ENCODE results near the gene MIX23.

Gene MIX23

GRCh38 chr3:122314228-122314876 lies 68.7 kb downstream of the MIX23 start:
- no peak for TF ChIP-seq EZH2phosphoT487 (IDR thresholded peaks at IDR 0.05; ENCODE audit: low read length)
- TF ChIP-seq CTCF (IDR thresholded peaks at IDR 0.05; ENCODE audit: low read length), result no peak
- TF ChIP-seq EZH2 (optimal IDR thresholded peaks at IDR 0.05; ENCODE audit: low read depth, low read length), result no peak

GRCh38 chr3:122313281-122313680 lies 69.8 kb downstream of the MIX23 start:
- H3K36me3 ChIP-seq (replicated peaks; ENCODE audit: insufficient read depth, low read length), result no peaks in the 10 kb centered on the region
- no peaks in the 10 kb centered on the region for H3K27me3 ChIP-seq (replicated peaks; ENCODE audit: insufficient read depth, low read length)

More at GRCh38 chr3:122314228-122314876, 68.7 kb downstream of the MIX23 start:
- Histone ChIP-seq H3K36me3 (replicated peaks; ENCODE audit: insufficient read depth, low read length) (no peaks in the 10 kb centered on the region), H4K20me1 (ENCODE audit: insufficient read depth, low read length) (no peaks in the 10 kb centered on the region), H3K9me3 (replicated peaks; ENCODE audit: insufficient read depth, low read length) (no peaks in the 10 kb centered on the region), H3K4me3 (ENCODE audit: low read length) (no peak overlapping the region), H3K79me2 (ENCODE audit: low read length) (no peaks in the 10 kb centered on the region), H3K9me2 (replicated peaks; ENCODE audit: insufficient read depth, low read length) (no peaks in the 10 kb centered on the region), H3K27me3 (replicated peaks; ENCODE audit: insufficient read depth, low read length) (no peaks in the 10 kb centered on the region), H3K4me1 (ENCODE audit: low read length) (no peaks in the 10 kb centered on the region), H3K9ac (ENCODE audit: low read length) (no peak overlapping the region), H3F3A (ENCODE audit: insufficient read depth, low read length) (no peaks in the 10 kb centered on the region), H3K4me2 (ENCODE audit: low read depth, low read length) (no peak overlapping the region), H2AFZ (ENCODE audit: low read length) (no peak overlapping the region), H3K27ac (ENCODE audit: low read length) (no peak overlapping the region)
- no peak for DNase-seq

GRCh38 chr3:122312826-122313225 lies 70.2 kb downstream of the MIX23 start:
- H3K9me3 ChIP-seq (replicated peaks; ENCODE audit: insufficient read depth, low read length), result no peaks in the 10 kb centered on the region

More at GRCh38 chr3:122313281-122313680, 69.8 kb downstream of the MIX23 start:
- no peaks in the 10 kb centered on the region for H4K20me1 ChIP-seq (ENCODE audit: insufficient read depth, low read length)
- no peak overlapping the region for H3K4me3 ChIP-seq (ENCODE audit: low read length)
- H3K9me3 ChIP-seq (replicated peaks; ENCODE audit: insufficient read depth, low read length), result no peaks in the 10 kb centered on the region
- no peaks in the 10 kb centered on the region for H3K4me1 ChIP-seq (ENCODE audit: low read length)
- no peak for DNase-seq
- H3K27ac ChIP-seq (ENCODE audit: low read length), result no peak overlapping the region
- TF ChIP-seq EZH2 (optimal IDR thresholded peaks at IDR 0.05; ENCODE audit: low read depth, low read length) (no peak), CTCF (IDR thresholded peaks at IDR 0.05; ENCODE audit: low read length) (no peak), EZH2phosphoT487 (IDR thresholded peaks at IDR 0.05; ENCODE audit: low read length) (no peak)
- no peaks in the 10 kb centered on the region for H3K79me2 ChIP-seq (ENCODE audit: low read length)
- no peak overlapping the region for H2AFZ ChIP-seq (ENCODE audit: low read length)
- no peaks in the 10 kb centered on the region for H3K9me2 ChIP-seq (replicated peaks; ENCODE audit: insufficient read depth, low read length)
- no peak overlapping the region for H3K9ac ChIP-seq (ENCODE audit: low read length)
- no peak overlapping the region for H3K4me2 ChIP-seq (ENCODE audit: low read depth, low read length)
- no peaks in the 10 kb centered on the region for H3F3A ChIP-seq (ENCODE audit: insufficient read depth, low read length)

More at GRCh38 chr3:122312826-122313225, 70.2 kb downstream of the MIX23 start:
- H3K36me3 ChIP-seq (replicated peaks; ENCODE audit: insufficient read depth, low read length), result no peaks in the 10 kb centered on the region
- H4K20me1 ChIP-seq (ENCODE audit: insufficient read depth, low read length), result no peaks in the 10 kb centered on the region
- no peaks in the 10 kb centered on the region for H3F3A ChIP-seq (ENCODE audit: insufficient read depth, low read length)
- H3K9me2 ChIP-seq (replicated peaks; ENCODE audit: insufficient read depth, low read length), result no peaks in the 10 kb centered on the region
- H3K4me2 ChIP-seq (ENCODE audit: low read depth, low read length), result no peak overlapping the region
- H3K4me1 ChIP-seq (ENCODE audit: low read length), result no peaks in the 10 kb centered on the region
- TF ChIP-seq EZH2phosphoT487 (IDR thresholded peaks at IDR 0.05; ENCODE audit: low read length), result no peak
- TF ChIP-seq CTCF (IDR thresholded peaks at IDR 0.05; ENCODE audit: low read length), result no peak
- TF ChIP-seq EZH2 (optimal IDR thresholded peaks at IDR 0.05; ENCODE audit: low read depth, low read length), result no peak
- no peak overlapping the region for H2AFZ ChIP-seq (ENCODE audit: low read length)
- H3K9ac ChIP-seq (ENCODE audit: low read length), result no peak overlapping the region
- H3K27ac ChIP-seq (ENCODE audit: low read length), result no peak overlapping the region
- no peak overlapping the region for H3K4me3 ChIP-seq (ENCODE audit: low read length)
- DNase-seq, result no peak
- H3K27me3 ChIP-seq (replicated peaks; ENCODE audit: insufficient read depth, low read length), result no peaks in the 10 kb centered on the region
- H3K79me2 ChIP-seq (ENCODE audit: low read length), result no peaks in the 10 kb centered on the region

All from MM.1S (cell line).